SK-N-SH (cell line): Measurements from ENCODE around the gene IL4. TPM values are rescaled to one million over a fixed set of nuclear protein-coding genes. Genes with fewer than 3 reads are reported as not detected.
A peak's percentile ranks its signal among the peaks of the same experiment; 100 is the strongest.

Source experiments
- CTCF ChIA-PET: fragments of 300-600, 350-600 bp; formaldehyde crosslinking; extraction: SDS; loops from one replicate; lab custom pipeline; 2021; lab: Yijun Ruan, JAX
- POLR2A ChIA-PET: fragments of 350-600 bp; sonication (Branson Sonifier 250); formaldehyde crosslinking; extraction: SDS; loops from one replicate; lab custom pipeline; 2020; ENCODE audit warnings: antibody characterized with exemption, inconsistent platforms; lab: Yijun Ruan, JAX
- DNase-seq: peaks from one replicate; pipeline ENCODE4 v3.0.0; 2012
- H2AFZ ChIP-seq: fragments of 200-600 bp; sonication (generic); 2 replicates; pipeline ENCODE4 v1.8.1; 2016; ENCODE audit warnings: antibody characterized with exemption, mild to moderate bottlenecking, low read depth
- H3F3A ChIP-seq: fragments of 200-600 bp; sonication (generic); replicated peaks from 2 replicates; pipeline ENCODE3; 2016; ENCODE audit warnings: antibody characterized with exemption, mild to moderate bottlenecking; ENCODE audit not compliant: insufficient read depth
- H3K27ac ChIP-seq, 2 experiments: fragments of 200-500 bp in 1 of 2; fragments of 200-600 bp in 1 of 2; sonication (Bioruptor generic) in 1 of 2; sonication (generic), shearing (Covaris generic) in 1 of 2; 2 replicates each; pipeline versions ENCODE4 v1.5.1 to v1.6.1; 2014 to 2016; ENCODE audit warnings: low read depth in 2 of 2, inconsistent platforms in 1 of 2, low read length in 1 of 2, mild to moderate bottlenecking in 1 of 2, mixed read lengths in 1 of 2
- H3K27me3 ChIP-seq: fragments of 200-600 bp; sonication (generic), shearing (Covaris generic); 2 replicates; pipeline ENCODE4 v1.6.1; 2016; ENCODE audit warnings: mixed run types; ENCODE audit not compliant: insufficient read depth
- H3K36me3 ChIP-seq, 2 experiments: fragments of 200-500 bp in 1 of 2; fragments of 200-600 bp in 1 of 2; sonication (Bioruptor generic) in 1 of 2; sonication (generic) in 1 of 2; replicated peaks in 1 of 2; 2 replicates each; pipeline versions ENCODE3 to v1.5.1; 2014 to 2016; ENCODE audit warnings: low read length in 1 of 2, mild to moderate bottlenecking in 1 of 2; ENCODE audit not compliant: insufficient read depth in 2 of 2, control insufficient read depth in 1 of 2
- H3K4me1 ChIP-seq, 2 experiments: fragments of 200-500 bp in 1 of 2; fragments of 200-600 bp in 1 of 2; sonication (Bioruptor generic) in 1 of 2; sonication (generic), shearing (Covaris generic) in 1 of 2; 2 replicates each; pipeline versions ENCODE4 v1.5.1 to v1.6.1; 2014 to 2016; ENCODE audit warnings: low read depth in 1 of 2, low read length in 1 of 2, mixed run types in 1 of 2; ENCODE audit not compliant: insufficient read depth in 2 of 2, control insufficient read depth in 1 of 2
- H3K4me2 ChIP-seq: fragments of 200-600 bp; sonication (generic), shearing (Covaris generic); 2 replicates; pipeline ENCODE4 v1.6.1; 2017; ENCODE audit warnings: mixed run types
- H3K4me3 ChIP-seq, 2 experiments: fragments of 200-500 bp in 1 of 2; fragments of 200-600 bp in 1 of 2; sonication (Bioruptor generic) in 1 of 2; sonication (generic), shearing (Covaris generic) in 1 of 2; 2 replicates each; pipeline versions ENCODE4 v1.5.1 to v1.8.1; 2014 to 2016; ENCODE audit warnings: low read depth in 2 of 2, inconsistent platforms in 1 of 2, low read length in 1 of 2, mild to moderate bottlenecking in 1 of 2, mixed read lengths in 1 of 2, moderate library complexity in 1 of 2
- H3K79me2 ChIP-seq: fragments of 200-600 bp; sonication (generic); 2 replicates; pipeline ENCODE4 v1.8.1; 2017; ENCODE audit warnings: mild to moderate bottlenecking; ENCODE audit not compliant: insufficient read depth
- H3K9ac ChIP-seq: fragments of 200-600 bp; sonication (generic); 2 replicates; pipeline ENCODE4 v1.6.1; 2017; ENCODE audit warnings: mixed run types
- H3K9me2 ChIP-seq: fragments of 200-600 bp; sonication (generic); 2 replicates; pipeline ENCODE4 v1.6.1; 2017; ENCODE audit warnings: mixed run types
- H3K9me3 ChIP-seq: fragments of 200-600 bp; sonication (generic); 2 replicates; pipeline ENCODE4 v1.6.1; 2017; ENCODE audit warnings: mixed run types, mild to moderate bottlenecking, moderate library complexity
- H4K20me1 ChIP-seq: fragments of 200-600 bp; sonication (generic); 2 replicates; pipeline ENCODE4 v1.6.1; 2017; ENCODE audit warnings: mild to moderate bottlenecking, mixed run types; ENCODE audit not compliant: insufficient read depth
- EZH2phosphoT487 ChIP-seq: fragments of 200-600 bp; sonication (generic); IDR thresholded peaks from 2 replicates; pipeline ENCODE4 v1.6.1; 2017; ENCODE audit warnings: low read depth, mixed run types, mild to moderate bottlenecking, antibody characterized with exemption, moderate library complexity, borderline replicate concordance
- FOSL2 ChIP-seq: IDR thresholded peaks from 2 replicates; pipeline ENCODE4 v1.4.0; 2012; ENCODE audit warnings: low read depth, mild to moderate bottlenecking, moderate library complexity, borderline replicate concordance
- FOXM1 ChIP-seq: IDR thresholded peaks from 2 replicates; pipeline ENCODE4 v1.4.0; 2012; ENCODE audit warnings: low read depth, mild to moderate bottlenecking
- GABPA ChIP-seq: IDR thresholded peaks from 2 replicates; pipeline ENCODE4 v1.4.0; 2012; ENCODE audit warnings: low read depth, mild to moderate bottlenecking
- GATA2 ChIP-seq: sonication (generic); formaldehyde crosslinking; IDR thresholded peaks from 2 replicates; pipeline ENCODE4 v1.5.0; 2020; ENCODE audit warnings: mild to moderate bottlenecking, missing genetic modification reagents
- JUND ChIP-seq: IDR thresholded peaks from 2 replicates; pipeline ENCODE4 v1.4.0; 2012
- NRF1 ChIP-seq: IDR thresholded peaks from 2 replicates; pipeline ENCODE4 v1.6.1; 2012; ENCODE audit warnings: low read depth, mild to moderate bottlenecking, low read length
- RAD21 ChIP-seq: IDR thresholded peaks from 2 replicates; pipeline ENCODE4 v1.6.1; 2012; ENCODE audit warnings: mild to moderate bottlenecking, low read length
- RCOR1 ChIP-seq: fragments of 150-350 bp; IDR thresholded peaks from 2 replicates; pipeline ENCODE4 v1.6.1; 2017; ENCODE audit warnings: antibody characterized with exemption, low read length
- RFX5 ChIP-seq: IDR thresholded peaks from 2 replicates; pipeline ENCODE4 v1.6.1; 2012; ENCODE audit warnings: mild to moderate bottlenecking, improper control_type of control experiment, low read length
- RXRA ChIP-seq: IDR thresholded peaks from 2 replicates; pipeline ENCODE4 v1.4.0; 2012; ENCODE audit warnings: low read depth, mild to moderate bottlenecking, borderline replicate concordance
- SIN3A ChIP-seq: IDR thresholded peaks from 2 replicates; pipeline ENCODE4 v1.6.1; 2012; ENCODE audit warnings: low read depth, mild to moderate bottlenecking, low read length, moderate library complexity, borderline replicate concordance
- SMC3 ChIP-seq: IDR thresholded peaks from 2 replicates; pipeline ENCODE4 v1.6.1; 2012; ENCODE audit warnings: low read depth, low read length, improper control_type of control experiment
- WGBS: methylation state at CpG from one replicate; pipeline ENCODE4 v1.1.6; 2017; ENCODE audit warnings: low lambda C conversion rate; 5-methylcytosine and 5-hydroxymethylcytosine counted together
- polyA plus RNA-seq, 3 experiments: library from polyadenylated mRNA; depleted of rRNA; stranded (reverse); fragments of >200 nt; gene quantifications; 2 replicates each; pipeline ENCODE4 v1.2.3, GENCODE V29; 2012
- TF ChIP-seq, protein P1 (sequence below): IDR thresholded peaks from 2 replicates; pipeline ENCODE4 v1.6.1; 2012; ENCODE audit warnings: mild to moderate bottlenecking, low read depth, low read length, moderate library complexity
- TF ChIP-seq, protein P2 (sequence below): IDR thresholded peaks from 2 replicates; pipeline ENCODE4; 2012
- TF ChIP-seq, protein P3 (sequence below): IDR thresholded peaks from 2 replicates; pipeline ENCODE4 v1.4.0; 2012; ENCODE audit warnings: low read depth
- TF ChIP-seq, protein P4 (sequence below): fragments of 150-350 bp; IDR thresholded peaks from 2 replicates; pipeline ENCODE4 v1.6.1; 2017; ENCODE audit warnings: antibody characterized with exemption, low read length, low read depth, borderline replicate concordance
- TF ChIP-seq, protein P5 (sequence below): fragments of 150-350 bp; IDR thresholded peaks from 2 replicates; pipeline ENCODE4 v1.6.1; 2016; ENCODE audit warnings: mild to moderate bottlenecking, low read depth, low read length
- TF ChIP-seq, protein P6 (sequence below): IDR thresholded peaks from 2 replicates; pipeline ENCODE4 v1.4.0; 2012; ENCODE audit warnings: low read depth, borderline replicate concordance

Gene IL4
- polyA plus RNA-seq, 1 of the 3 experiments (the other 2 are of a cell fraction): not detected

DNA sequence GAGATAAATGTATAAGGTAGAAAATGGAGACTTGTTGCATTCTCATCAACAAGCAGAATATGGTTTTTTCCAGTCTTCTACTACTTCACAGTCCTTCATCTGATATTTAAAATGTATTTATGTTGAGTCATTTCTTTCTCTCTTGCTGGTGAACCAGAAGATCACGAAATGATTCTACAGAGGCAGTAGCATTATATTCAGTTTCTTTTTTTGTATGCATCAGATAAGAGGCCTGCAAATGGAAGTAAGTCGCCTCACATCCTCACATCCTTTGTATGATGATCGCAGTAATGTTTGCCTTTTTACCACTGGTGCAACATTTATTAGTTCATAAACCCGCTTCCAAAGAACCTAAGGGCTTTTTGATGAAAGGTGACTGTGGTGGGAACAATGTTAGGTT is 37.9 kb upstream of the IL4 start:
- Histone ChIP-seq H2AFZ (no peak overlapping the region), H3K27ac (peak overlapping the region in 1 of 2 experiments; percentile 37; a peak in 1 of 4 replicates), H3K27me3 (no peaks in the 10 kb centered on the region), H4K20me1 (no peaks in the 10 kb centered on the region), H3K4me2 (peak overlapping the region; percentile 2; the same call in 1 of the 2 replicates), H3K9ac (no peak overlapping the region), H3K4me1 (no peaks in the 10 kb centered on the region), H3K79me2 (no peaks in the 10 kb centered on the region), H3F3A (no peaks in the 10 kb centered on the region), H3K4me3 (no peak overlapping the region), H3K36me3 (peaks cover 60 to 71% of the 10 kb centered on the region in 2 experiments), H3K9me2 (no peaks in the 10 kb centered on the region), H3K9me3 (no peaks in the 10 kb centered on the region)
- no peak for TF ChIP-seq SIN3A
- TF ChIP-seq, protein P1, sequence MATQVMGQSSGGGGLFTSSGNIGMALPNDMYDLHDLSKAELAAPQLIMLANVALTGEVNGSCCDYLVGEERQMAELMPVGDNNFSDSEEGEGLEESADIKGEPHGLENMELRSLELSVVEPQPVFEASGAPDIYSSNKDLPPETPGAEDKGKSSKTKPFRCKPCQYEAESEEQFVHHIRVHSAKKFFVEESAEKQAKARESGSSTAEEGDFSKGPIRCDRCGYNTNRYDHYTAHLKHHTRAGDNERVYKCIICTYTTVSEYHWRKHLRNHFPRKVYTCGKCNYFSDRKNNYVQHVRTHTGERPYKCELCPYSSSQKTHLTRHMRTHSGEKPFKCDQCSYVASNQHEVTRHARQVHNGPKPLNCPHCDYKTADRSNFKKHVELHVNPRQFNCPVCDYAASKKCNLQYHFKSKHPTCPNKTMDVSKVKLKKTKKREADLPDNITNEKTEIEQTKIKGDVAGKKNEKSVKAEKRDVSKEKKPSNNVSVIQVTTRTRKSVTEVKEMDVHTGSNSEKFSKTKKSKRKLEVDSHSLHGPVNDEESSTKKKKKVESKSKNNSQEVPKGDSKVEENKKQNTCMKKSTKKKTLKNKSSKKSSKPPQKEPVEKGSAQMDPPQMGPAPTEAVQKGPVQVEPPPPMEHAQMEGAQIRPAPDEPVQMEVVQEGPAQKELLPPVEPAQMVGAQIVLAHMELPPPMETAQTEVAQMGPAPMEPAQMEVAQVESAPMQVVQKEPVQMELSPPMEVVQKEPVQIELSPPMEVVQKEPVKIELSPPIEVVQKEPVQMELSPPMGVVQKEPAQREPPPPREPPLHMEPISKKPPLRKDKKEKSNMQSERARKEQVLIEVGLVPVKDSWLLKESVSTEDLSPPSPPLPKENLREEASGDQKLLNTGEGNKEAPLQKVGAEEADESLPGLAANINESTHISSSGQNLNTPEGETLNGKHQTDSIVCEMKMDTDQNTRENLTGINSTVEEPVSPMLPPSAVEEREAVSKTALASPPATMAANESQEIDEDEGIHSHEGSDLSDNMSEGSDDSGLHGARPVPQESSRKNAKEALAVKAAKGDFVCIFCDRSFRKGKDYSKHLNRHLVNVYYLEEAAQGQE: no peak
- no peak for TF ChIP-seq RXRA
- TF ChIP-seq, protein P2, sequence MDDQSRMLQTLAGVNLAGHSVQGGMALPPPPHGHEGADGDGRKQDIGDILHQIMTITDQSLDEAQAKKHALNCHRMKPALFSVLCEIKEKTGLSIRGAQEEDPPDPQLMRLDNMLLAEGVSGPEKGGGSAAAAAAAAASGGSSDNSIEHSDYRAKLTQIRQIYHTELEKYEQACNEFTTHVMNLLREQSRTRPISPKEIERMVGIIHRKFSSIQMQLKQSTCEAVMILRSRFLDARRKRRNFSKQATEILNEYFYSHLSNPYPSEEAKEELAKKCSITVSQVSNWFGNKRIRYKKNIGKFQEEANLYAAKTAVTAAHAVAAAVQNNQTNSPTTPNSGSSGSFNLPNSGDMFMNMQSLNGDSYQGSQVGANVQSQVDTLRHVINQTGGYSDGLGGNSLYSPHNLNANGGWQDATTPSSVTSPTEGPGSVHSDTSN: no peak
- TF ChIP-seq, protein P3, sequence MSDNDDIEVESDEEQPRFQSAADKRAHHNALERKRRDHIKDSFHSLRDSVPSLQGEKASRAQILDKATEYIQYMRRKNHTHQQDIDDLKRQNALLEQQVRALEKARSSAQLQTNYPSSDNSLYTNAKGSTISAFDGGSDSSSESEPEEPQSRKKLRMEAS: no peak
- TF ChIP-seq RAD21: no peak
- TF ChIP-seq FOXM1: no peak
- TF ChIP-seq, protein P4, sequence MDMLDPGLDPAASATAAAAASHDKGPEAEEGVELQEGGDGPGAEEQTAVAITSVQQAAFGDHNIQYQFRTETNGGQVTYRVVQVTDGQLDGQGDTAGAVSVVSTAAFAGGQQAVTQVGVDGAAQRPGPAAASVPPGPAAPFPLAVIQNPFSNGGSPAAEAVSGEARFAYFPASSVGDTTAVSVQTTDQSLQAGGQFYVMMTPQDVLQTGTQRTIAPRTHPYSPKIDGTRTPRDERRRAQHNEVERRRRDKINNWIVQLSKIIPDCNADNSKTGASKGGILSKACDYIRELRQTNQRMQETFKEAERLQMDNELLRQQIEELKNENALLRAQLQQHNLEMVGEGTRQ: no peak
- TF ChIP-seq JUND: no peak
- no peak for TF ChIP-seq FOSL2
- no peak for DNase-seq
- ChIA-PET POLR2A (no interaction called here), CTCF (no interaction called here)
- WGBS: 80% methylated on average over 4 of the region's 4 CpGs

DNA sequence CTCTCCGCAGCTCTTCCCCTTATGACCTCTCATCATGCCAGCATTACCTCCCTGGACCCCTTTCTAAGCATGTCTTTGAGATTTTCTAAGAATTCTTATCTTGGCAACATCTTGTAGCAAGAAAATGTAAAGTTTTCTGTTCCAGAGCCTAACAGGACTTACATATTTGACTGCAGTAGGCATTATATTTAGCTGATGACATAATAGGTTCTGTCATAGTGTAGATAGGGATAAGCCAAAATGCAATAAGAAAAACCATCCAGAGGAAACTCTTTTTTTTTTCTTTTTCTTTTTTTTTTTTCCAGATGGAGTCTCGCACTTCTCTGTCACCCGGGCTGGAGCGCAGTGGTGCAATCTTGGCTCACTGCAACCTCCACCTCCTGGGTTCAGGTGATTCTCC is 36.5 kb upstream of the IL4 start:
- Histone ChIP-seq H3K27ac (no peak overlapping the region), H2AFZ (no peak overlapping the region), H3F3A (no peaks in the 10 kb centered on the region), H3K4me3 (no peak overlapping the region), H3K79me2 (no peaks in the 10 kb centered on the region), H3K4me1 (no peaks in the 10 kb centered on the region), H3K9me3 (no peaks in the 10 kb centered on the region), H4K20me1 (no peaks in the 10 kb centered on the region), H3K4me2 (no peak overlapping the region), H3K9ac (no peak overlapping the region), H3K36me3 (peaks cover 71 to 82% of the 10 kb centered on the region in 2 experiments), H3K9me2 (no peaks in the 10 kb centered on the region), H3K27me3 (no peaks in the 10 kb centered on the region)
- WGBS: 94% methylated on average over 4 of the region's 4 CpGs
- DNase-seq: no peak
- ChIA-PET CTCF (no interaction called here), POLR2A (no interaction called here)
- TF ChIP-seq GABPA: no peak
- TF ChIP-seq, protein P5, sequence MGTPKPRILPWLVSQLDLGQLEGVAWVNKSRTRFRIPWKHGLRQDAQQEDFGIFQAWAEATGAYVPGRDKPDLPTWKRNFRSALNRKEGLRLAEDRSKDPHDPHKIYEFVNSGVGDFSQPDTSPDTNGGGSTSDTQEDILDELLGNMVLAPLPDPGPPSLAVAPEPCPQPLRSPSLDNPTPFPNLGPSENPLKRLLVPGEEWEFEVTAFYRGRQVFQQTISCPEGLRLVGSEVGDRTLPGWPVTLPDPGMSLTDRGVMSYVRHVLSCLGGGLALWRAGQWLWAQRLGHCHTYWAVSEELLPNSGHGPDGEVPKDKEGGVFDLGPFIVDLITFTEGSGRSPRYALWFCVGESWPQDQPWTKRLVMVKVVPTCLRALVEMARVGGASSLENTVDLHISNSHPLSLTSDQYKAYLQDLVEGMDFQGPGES: no peak
- TF ChIP-seq GATA2 (CRISPR knock-in tag): no peak
- TF ChIP-seq FOSL2: no peak
- TF ChIP-seq, protein P2: no peak
- no peak for TF ChIP-seq EZH2phosphoT487
- TF ChIP-seq SIN3A: no peak
- no peak for TF ChIP-seq RFX5
- no peak for TF ChIP-seq SMC3
- TF ChIP-seq NRF1: no peak
- TF ChIP-seq, protein P6, sequence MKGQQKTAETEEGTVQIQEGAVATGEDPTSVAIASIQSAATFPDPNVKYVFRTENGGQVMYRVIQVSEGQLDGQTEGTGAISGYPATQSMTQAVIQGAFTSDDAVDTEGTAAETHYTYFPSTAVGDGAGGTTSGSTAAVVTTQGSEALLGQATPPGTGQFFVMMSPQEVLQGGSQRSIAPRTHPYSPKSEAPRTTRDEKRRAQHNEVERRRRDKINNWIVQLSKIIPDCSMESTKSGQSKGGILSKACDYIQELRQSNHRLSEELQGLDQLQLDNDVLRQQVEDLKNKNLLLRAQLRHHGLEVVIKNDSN: no peak
- TF ChIP-seq RCOR1: no peak
